ENCODE results near the gene LAMC3. TPM values are rescaled to one million over a fixed set of nuclear protein-coding genes. Genes with fewer than 3 reads are reported as not detected.
"Not testable (repeated sequence)": the region's sequence is repeated elsewhere in the genome, so short reads cannot be mapped to it uniquely, and the experiment has no call there.

Gene LAMC3
- total RNA-seq, 2 experiments from 2014 or later = 0.19 to 2.2 TPM

DNA sequence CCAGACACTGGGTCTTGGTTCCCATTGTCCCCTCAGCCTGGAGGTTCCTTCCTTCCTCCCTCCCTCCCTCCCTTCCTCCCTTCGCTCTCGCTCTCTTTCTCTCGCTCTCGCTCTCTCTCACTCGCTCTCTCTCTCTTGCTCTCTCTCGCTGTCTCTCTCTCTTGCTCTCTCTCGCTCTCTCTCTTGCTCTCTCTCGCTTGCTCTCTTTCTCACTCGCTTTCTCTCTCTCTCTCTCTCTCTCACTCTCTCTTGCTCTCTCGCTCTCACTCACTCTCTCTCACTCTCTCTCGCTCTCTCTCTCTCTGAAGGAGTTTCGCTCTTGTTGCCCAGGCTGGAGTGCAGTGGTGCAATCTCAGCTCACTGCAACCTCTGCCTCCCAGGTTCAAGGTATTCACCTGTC lies 23.4 kb downstream of the LAMC3 start:
- no peaks in the 10 kb centered on the region for H3K9me2 ChIP-seq (ENCODE audit: insufficient read depth, low read length)
- intact Hi-C loops (cut with micrococcal nuclease; ENCODE audit: unreplicated experiment) = no loop called here
- TF ChIP-seq EZH2phosphoT487 (IDR thresholded peaks at IDR 0.05; ENCODE audit: borderline replicate concordance, low read depth, low read length) (no peak), CTCF (conservative IDR thresholded peaks at IDR 0.05; ENCODE audit: low read length) (no peak)
- H3K36me3 ChIP-seq (ENCODE audit: insufficient read depth, low read length) = no peaks in the 10 kb centered on the region
- no peak overlapping the region for H3K4me3 ChIP-seq (ENCODE audit: low read depth, low read length, poor library complexity, severe bottlenecking)
- no peaks in the 10 kb centered on the region for H3K9me3 ChIP-seq (ENCODE audit: low read length)
- no peak overlapping the region for H2AFZ ChIP-seq (ENCODE audit: low read length)
- CTCF ChIA-PET (ENCODE audit: unreplicated experiment) = no interaction called here
- H3K4me2 ChIP-seq (ENCODE audit: low read length) = no peak overlapping the region
- POLR2A ChIA-PET = interaction anchor here (0.6 kb wide), 1 partner anchor 12 kb away, joined by 3 read pairs; no protein-coding TSS in a partner anchor
- H3K27ac ChIP-seq (ENCODE audit: low read depth, low read length, poor library complexity, severe bottlenecking) = no peak overlapping the region
- H4K20me1 ChIP-seq (ENCODE audit: insufficient read depth, low read length) = no peaks in the 10 kb centered on the region
- BruUV-seq (replicated peaks) = no TSS peak
- no peaks in the 10 kb centered on the region for H3K4me1 ChIP-seq (ENCODE audit: insufficient read depth, low read length, poor library complexity, severe bottlenecking)
- H3K79me2 ChIP-seq (ENCODE audit: insufficient read depth, low read depth, low read length) = no peaks in the 10 kb centered on the region
- no peak for DNase-seq (ENCODE audit: low spot score)

DNA sequence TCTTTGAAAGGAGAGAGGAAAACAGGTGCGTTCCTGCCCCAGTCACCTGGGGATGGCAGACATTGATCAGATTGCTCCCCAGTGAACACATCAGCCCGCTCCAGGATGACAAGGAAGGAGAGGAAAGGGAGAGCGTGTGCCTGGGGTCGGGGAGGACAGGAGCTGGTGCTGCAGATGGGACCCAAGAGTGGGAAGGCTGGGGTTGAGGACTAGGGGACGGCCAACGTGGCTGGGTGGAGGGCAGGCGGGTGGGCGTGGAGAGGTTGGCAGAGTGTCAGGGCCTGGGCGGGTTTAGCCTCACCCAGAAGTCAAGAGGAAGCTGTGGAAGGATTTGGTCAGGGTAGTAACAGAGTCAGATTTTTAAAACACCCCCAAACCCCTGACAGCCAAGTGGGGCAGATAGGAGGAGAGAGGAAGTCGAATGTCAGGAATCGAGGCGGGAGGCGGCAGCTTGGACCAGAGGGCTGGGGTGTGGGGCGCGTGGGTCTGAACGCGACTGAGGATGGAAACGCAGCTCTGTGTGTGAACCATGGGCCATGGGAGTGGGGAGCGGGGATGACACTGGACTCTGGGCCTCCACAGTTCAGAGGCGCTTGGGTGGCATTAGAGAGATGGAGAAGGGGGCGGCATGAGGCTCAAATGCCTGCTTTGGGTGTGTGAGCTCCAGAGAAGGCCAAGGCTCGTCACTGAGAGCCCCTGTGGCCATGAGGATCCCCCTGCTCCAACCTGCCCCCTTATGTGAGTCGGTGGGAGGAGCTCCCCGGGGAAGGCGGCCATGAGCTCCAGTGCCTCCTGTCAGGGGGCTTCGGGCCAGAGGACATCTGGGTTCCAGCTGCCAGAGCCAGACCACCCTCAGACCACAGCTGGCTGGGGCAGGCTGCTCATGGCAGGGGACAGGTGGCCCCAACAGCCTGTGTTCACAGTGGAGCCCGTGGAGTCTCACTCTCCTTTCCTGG lies 24.6 kb downstream of the LAMC3 start:
- no peak overlapping the region for H3K27ac ChIP-seq (ENCODE audit: low read depth, low read length, poor library complexity, severe bottlenecking)
- DNase-seq (ENCODE audit: low spot score) = no peak
- H2AFZ ChIP-seq (ENCODE audit: low read length) = no peak overlapping the region
- no peak overlapping the region for H3K4me3 ChIP-seq (ENCODE audit: low read depth, low read length, poor library complexity, severe bottlenecking)
- H3K9me3 ChIP-seq (ENCODE audit: low read length) = no peaks in the 10 kb centered on the region
- no TSS peak for BruUV-seq (replicated peaks)
- no peaks in the 10 kb centered on the region for H3K36me3 ChIP-seq (ENCODE audit: insufficient read depth, low read length)
- H3K4me2 ChIP-seq (ENCODE audit: low read length) = no peak overlapping the region
- ChIA-PET CTCF (ENCODE audit: unreplicated experiment) (no interaction called here), POLR2A (interaction anchor here (0.5 kb wide), 1 partner anchor 1532 kb away, joined by 4 read pairs; no protein-coding TSS in a partner anchor)
- intact Hi-C loops (cut with micrococcal nuclease; ENCODE audit: unreplicated experiment) = no loop called here
- H3K9me2 ChIP-seq (ENCODE audit: insufficient read depth, low read length) = no peaks in the 10 kb centered on the region
- H3K79me2 ChIP-seq (ENCODE audit: insufficient read depth, low read depth, low read length) = no peaks in the 10 kb centered on the region
- TF ChIP-seq CTCF (conservative IDR thresholded peaks at IDR 0.05; ENCODE audit: low read length) (no peak), EZH2phosphoT487 (IDR thresholded peaks at IDR 0.05; ENCODE audit: borderline replicate concordance, low read depth, low read length) (no peak)
- no peaks in the 10 kb centered on the region for H4K20me1 ChIP-seq (ENCODE audit: insufficient read depth, low read length)
- no peaks in the 10 kb centered on the region for H3K4me1 ChIP-seq (ENCODE audit: insufficient read depth, low read length, poor library complexity, severe bottlenecking)

- no peak overlapping the region for H3K4me2 ChIP-seq (ENCODE audit: low read length)
- H4K20me1 ChIP-seq (ENCODE audit: insufficient read depth, low read length) = no peaks in the 10 kb centered on the region
- H3K9me3 ChIP-seq (ENCODE audit: low read length) = no peaks in the 10 kb centered on the region
- intact Hi-C loops (cut with micrococcal nuclease; ENCODE audit: unreplicated experiment) = no loop called here
- DNase-seq (ENCODE audit: low spot score) = no peak
- no peaks in the 10 kb centered on the region for H3K4me1 ChIP-seq (ENCODE audit: insufficient read depth, low read length, poor library complexity, severe bottlenecking)
- H3K36me3 ChIP-seq (ENCODE audit: insufficient read depth, low read length) = no peaks in the 10 kb centered on the region
- TF ChIP-seq EZH2phosphoT487 (IDR thresholded peaks at IDR 0.05; ENCODE audit: borderline replicate concordance, low read depth, low read length) = no peak
- no peak for TF ChIP-seq CTCF (conservative IDR thresholded peaks at IDR 0.05; ENCODE audit: low read length)
- ChIA-PET POLR2A (interaction anchor here (0.5 kb wide), 1 partner anchor 1531 kb away, joined by 4 read pairs; no protein-coding TSS in a partner anchor), CTCF (ENCODE audit: unreplicated experiment) (no interaction called here)
- H2AFZ ChIP-seq (ENCODE audit: low read length) = no peak overlapping the region
- H3K79me2 ChIP-seq (ENCODE audit: insufficient read depth, low read depth, low read length) = no peaks in the 10 kb centered on the region
- no peak overlapping the region for H3K4me3 ChIP-seq (ENCODE audit: low read depth, low read length, poor library complexity, severe bottlenecking)
- no peak overlapping the region for H3K27ac ChIP-seq (ENCODE audit: low read depth, low read length, poor library complexity, severe bottlenecking)
- no peaks in the 10 kb centered on the region for H3K9me2 ChIP-seq (ENCODE audit: insufficient read depth, low read length)
- BruUV-seq (replicated peaks) = no TSS peak
Observed at GRCh38 chr9:131034268-131034667, 25.3 kb downstream of the LAMC3 start.

DNA sequence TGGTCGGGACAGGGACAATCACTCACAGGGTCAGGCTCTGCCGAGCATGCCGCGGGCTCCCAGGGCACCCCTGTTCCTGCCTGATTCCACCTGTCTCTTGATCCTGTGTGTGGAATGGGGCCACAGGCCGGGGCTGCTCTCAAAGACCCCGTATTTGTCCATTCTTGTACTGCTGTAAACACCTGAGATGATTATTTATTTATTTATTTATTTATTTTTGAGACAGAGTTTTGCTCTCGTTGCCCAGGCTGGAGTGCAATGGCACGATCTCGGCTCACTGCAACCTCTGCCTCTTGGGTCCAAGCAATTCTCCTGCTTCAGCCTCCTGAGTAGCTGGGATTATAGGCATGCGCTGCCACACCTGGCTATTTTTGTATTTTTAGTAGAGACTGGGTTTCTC lies 25.8 kb downstream of the LAMC3 start:
- H3K9me3 ChIP-seq (ENCODE audit: low read length); H4K20me1 ChIP-seq (ENCODE audit: insufficient read depth, low read length); DNase-seq (ENCODE audit: low spot score); H3K4me3 ChIP-seq (ENCODE audit: low read depth, low read length, poor library complexity, severe bottlenecking); H3K36me3 ChIP-seq (ENCODE audit: insufficient read depth, low read length); H3K4me1 ChIP-seq (ENCODE audit: insufficient read depth, low read length, poor library complexity, severe bottlenecking); BruUV-seq (replicated peaks); H2AFZ ChIP-seq (ENCODE audit: low read length); H3K4me2 ChIP-seq (ENCODE audit: low read length); CTCF ChIA-PET (ENCODE audit: unreplicated experiment); H3K9me2 ChIP-seq (ENCODE audit: insufficient read depth, low read length); POLR2A ChIA-PET; intact Hi-C loops (cut with micrococcal nuclease; ENCODE audit: unreplicated experiment); H3K79me2 ChIP-seq (ENCODE audit: insufficient read depth, low read depth, low read length); H3K27ac ChIP-seq (ENCODE audit: low read depth, low read length, poor library complexity, severe bottlenecking): not testable (repeated sequence)
